Lower lobe of right lung (tissue), 2 donors: ENCODE measurements around the gene VSTM4. TPM values are rescaled to one million over a fixed set of nuclear protein-coding genes. Genes with fewer than 3 reads are reported as not detected.

ENCODE experiments used
- ATAC-seq, 2 donors: fragments of 200-7000 bp; cut with Tn5 transposase; one replicate each; pipeline ENCODE4 v1.9.1; 2020 to 2022; ENCODE audit warnings: mild to moderate bottlenecking in 2 of 2, moderate library complexity in 2 of 2
- DNase-seq: peaks from one replicate; pipeline ENCODE4 v3.0.0-alpha.2; 2020
- H3K27ac ChIP-seq: fragments of 200-600 bp; one replicate; pipeline ENCODE4 v1.8.0; 2022
- H3K27me3 ChIP-seq: fragments of 200-600 bp; one replicate; pipeline ENCODE4 v1.8.0; 2022; ENCODE audit warnings: low read depth
- H3K36me3 ChIP-seq: fragments of 200-600 bp; one replicate; pipeline ENCODE4 v1.8.0; 2022; ENCODE audit warnings: mild to moderate bottlenecking
- H3K4me1 ChIP-seq: fragments of 200-600 bp; one replicate; pipeline ENCODE4 v1.8.0; 2022
- H3K4me3 ChIP-seq: fragments of 200-600 bp; one replicate; pipeline ENCODE4 v1.8.0; 2022; ENCODE audit warnings: mild to moderate bottlenecking
- H3K9me3 ChIP-seq: fragments of 200-600 bp; one replicate; pipeline ENCODE4 v1.8.0; 2022
- CTCF ChIP-seq: fragments of 200-600 bp; IDR thresholded peaks from one replicate; pipeline ENCODE4 v1.8.0; 2022; ENCODE audit warnings: antibody characterized with exemption, mild to moderate bottlenecking
- intact Hi-C: fragments of 100-400 bp; cut with DNase I; formaldehyde crosslinking; loops from one replicate; pipeline ENCODE4 v1.11.0; 2022
- microRNA-seq: library from miRNA; unstranded; fragments of <30 nt; microRNA quantifications from one replicate; pipeline ENCODE4 v1.2.0, GENCODE V29; 2020; ENCODE audit warnings: borderline number of aligned reads
- total RNA-seq: library from RNA; stranded (reverse); fragmentation: NEBNext Ultra II Directional; extraction: Animal tissue kit (Norgen Biotek cat#: 25700); gene quantifications from one replicate; pipeline ENCODE4 v1.2.1, GENCODE V29; 2021
- donor health status: DM: no; HTN: yes; CAD: no; lungs with severe emphysema.

The VSTM4 gene
- total RNA-seq, 1 donor from 2014 or later, result 18.7 TPM

DNA sequence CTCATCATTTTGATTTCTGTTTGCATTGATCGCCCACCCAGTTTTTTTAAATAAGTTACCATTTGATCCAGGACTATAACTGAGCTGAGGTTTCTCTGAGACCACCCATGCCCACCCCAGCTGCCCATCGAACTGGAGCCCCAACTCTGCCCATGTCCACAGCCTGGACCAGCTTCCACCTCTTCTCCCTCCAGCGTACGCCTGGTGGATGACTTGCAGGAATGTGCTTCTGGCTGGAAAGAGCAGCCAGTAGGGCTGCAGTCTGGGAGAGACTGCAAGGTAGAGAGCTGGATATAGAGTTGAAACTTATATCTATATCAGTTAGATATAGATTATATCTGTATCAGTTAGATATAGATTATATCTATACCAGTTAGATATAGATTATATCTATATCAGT lies 149.9 kb downstream of the VSTM4 start:
- no peak overlapping the region for H3K4me3 ChIP-seq
- H3K36me3 ChIP-seq, result peaks cover 4% of the 10 kb centered on the region
- no peak for TF ChIP-seq CTCF
- no peaks in the 10 kb centered on the region for H3K4me1 ChIP-seq
- ATAC-seq (no peak), DNase-seq (no peak)
- intact Hi-C loops, result no loop called here
- no peak overlapping the region for H3K27ac ChIP-seq
- no peaks in the 10 kb centered on the region for H3K9me3 ChIP-seq
- H3K27me3 ChIP-seq, result no peaks in the 10 kb centered on the region

Small RNA genes within 50 kb of the gene (microRNA-seq; reads per million reads assigned to microRNA genes)
- not detected for gene MIR4294

Other genes starting within 250 kb of the VSTM4 start
- gene LRRC18, start 175.7 kb downstream of the VSTM4 start, total RNA-seq, result 3.3 TPM
- gene FAM170B, start 18.5 kb upstream of the VSTM4 start, total RNA-seq, result not detected
- gene TMEM273, start 72.9 kb upstream of the VSTM4 start, total RNA-seq, result 48.5 TPM
- gene C10orf71, start 183.6 kb upstream of the VSTM4 start, total RNA-seq, result not detected